GM12892 (cell line): Measurements from ENCODE around the gene TCP11L1.

ENCODE experiments used
- DNase-seq: peaks from one replicate; pipeline ENCODE4 v3.0.0; 2011; ENCODE audit not compliant: insufficient read length
- FAIRE-seq: peaks from 2 replicates; lab custom pipeline; 2011; peaks lifted over from hg19 to GRCh38; lab: Jason Lieb, UNC
- POLR2A ChIP-seq: IDR thresholded peaks from 2 replicates; pipeline ENCODE4 v1.6.1; 2011; ENCODE audit warnings: low read depth, low read length, control low read depth
- POLR2AphosphoS5 ChIP-seq: IDR thresholded peaks from 2 replicates; pipeline ENCODE4 v1.6.1; 2011; ENCODE audit warnings: low read depth, low read length, control low read depth
- TAF1 ChIP-seq: IDR thresholded peaks from 2 replicates; pipeline ENCODE4 v1.6.1; 2011; ENCODE audit warnings: low read depth, mild to moderate bottlenecking, control low read depth, low read length, borderline replicate concordance

Gene TCP11L1

GRCh38 chr11:33063326-33063881, 24.0 kb downstream of the TCP11L1 start:
- FAIRE-seq (no peak), DNase-seq (no peak)
- TF ChIP-seq TAF1: no peak
- no peak for TF ChIP-seq POLR2A
- no peak for TF ChIP-seq POLR2AphosphoS5

- TF ChIP-seq POLR2AphosphoS5 (no peak), TAF1 (no peak), POLR2A (no peak)
- no peak for DNase-seq
- peak; percentile 73 for FAIRE-seq
Observed at GRCh38 chr11:33064033-33064825, 24.9 kb downstream of the TCP11L1 start.

DNA sequence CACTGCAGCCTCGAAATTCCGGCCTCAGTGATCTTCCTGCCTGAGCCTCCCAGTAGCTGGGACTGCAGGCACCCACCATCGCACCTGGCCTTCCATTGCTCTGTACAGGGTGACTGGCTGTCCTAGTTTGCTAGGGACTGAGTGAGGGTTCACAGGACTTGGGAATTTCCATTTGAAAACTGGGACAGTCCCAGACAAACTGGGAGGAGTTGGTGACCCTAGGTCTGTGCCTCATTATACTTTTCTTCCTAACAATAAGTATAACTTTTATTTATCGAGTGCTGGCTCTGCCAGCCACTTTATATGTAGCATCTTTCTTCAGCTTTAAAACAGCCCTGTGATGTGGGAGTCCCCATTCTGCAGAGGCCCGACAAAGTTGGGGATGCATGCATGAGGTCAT, 25.5 kb downstream of the TCP11L1 start:
- TF ChIP-seq POLR2AphosphoS5 (no peak), TAF1 (no peak), POLR2A (no peak)
- DNase-seq (no peak), FAIRE-seq (peak; percentile 69)

- FAIRE-seq (peak; percentile 91), DNase-seq (peak; percentile 36)
- TF ChIP-seq POLR2A (no peak), POLR2AphosphoS5 (no peak), TAF1 (no peak)
Observed at GRCh38 chr11:33065445-33066178, 26.2 kb downstream of the TCP11L1 start.

DNA sequence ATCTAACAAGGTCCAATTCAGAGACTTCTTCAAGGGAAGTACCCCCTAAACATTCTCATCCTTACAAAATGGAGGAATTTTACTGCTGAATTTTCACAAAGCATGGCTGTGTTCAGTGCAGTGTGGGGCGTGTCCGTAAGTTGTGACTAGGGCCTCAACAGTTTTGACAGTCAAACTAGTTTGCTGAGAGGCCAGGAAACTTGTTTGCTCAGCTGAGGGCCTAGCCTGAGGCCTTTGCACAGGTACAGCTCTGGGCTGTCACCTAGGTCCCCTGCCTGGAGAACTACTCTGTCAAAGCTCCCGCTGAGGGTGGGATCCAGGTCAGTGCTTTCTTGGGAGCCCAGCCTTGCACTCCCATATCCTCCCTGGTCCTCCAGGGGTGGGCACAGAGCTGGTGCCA, 27.9 kb downstream of the TCP11L1 start:
- TF ChIP-seq TAF1 (no peak), POLR2A (no peak), POLR2AphosphoS5 (no peak)
- no peak for FAIRE-seq
- DNase-seq: no peak

GRCh38 chr11:33068611-33069340, 29.4 kb downstream of the TCP11L1 start:
- DNase-seq (no peak), FAIRE-seq (no peak)
- TF ChIP-seq POLR2A (no peak), POLR2AphosphoS5 (no peak)

DNA sequence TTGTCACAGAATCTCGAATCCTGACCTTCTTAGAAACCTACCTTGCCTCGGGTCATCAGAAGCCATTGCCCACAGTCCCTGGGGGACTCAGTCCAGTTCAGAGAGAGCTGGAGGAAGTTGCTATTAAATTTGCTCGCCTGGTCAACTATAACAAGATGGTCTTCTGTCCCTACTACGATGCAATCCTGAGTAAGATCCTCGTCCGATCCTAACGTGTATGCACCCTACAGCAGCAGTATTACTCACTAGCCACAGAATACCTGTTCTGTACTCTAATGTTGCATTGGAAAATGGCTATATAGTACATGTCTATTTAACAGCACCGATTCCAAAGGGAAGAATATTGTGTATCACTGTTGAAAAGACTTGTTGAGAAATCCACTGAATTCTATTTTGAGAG, 33.1 kb downstream of the TCP11L1 start:
- TF ChIP-seq TAF1 (no peak), POLR2AphosphoS5 (no peak), POLR2A (no peak)
- DNase-seq: no peak
- FAIRE-seq: no peak

- no peak for FAIRE-seq
- no peak for TF ChIP-seq TAF1
- DNase-seq: no peak
Observed at GRCh38 chr11:33083918-33084317, 44.5 kb downstream of the TCP11L1 start.

DNA sequence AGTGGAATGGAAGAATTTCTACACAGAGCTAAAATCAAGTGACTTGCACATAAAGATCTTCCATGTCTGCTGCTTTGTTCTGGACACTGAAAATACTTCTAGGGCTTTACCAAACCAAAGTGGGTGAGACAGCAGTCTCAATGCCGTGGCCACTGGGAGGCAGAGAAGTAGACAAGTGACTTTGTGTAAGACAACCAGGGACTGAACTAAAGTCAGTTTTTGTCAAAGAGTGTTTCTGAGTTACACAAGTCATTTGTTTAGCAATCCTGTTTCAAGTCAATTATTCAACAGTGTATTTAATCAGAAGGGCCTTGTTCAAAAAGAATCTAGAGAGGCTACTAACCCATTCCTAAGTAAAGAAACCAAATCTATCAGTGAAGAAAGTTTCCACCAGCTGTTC, 46.6 kb downstream of the TCP11L1 start:
- FAIRE-seq: no peak
- no peak for DNase-seq
- TF ChIP-seq POLR2A (no peak), POLR2AphosphoS5 (no peak), TAF1 (no peak)

DNA sequence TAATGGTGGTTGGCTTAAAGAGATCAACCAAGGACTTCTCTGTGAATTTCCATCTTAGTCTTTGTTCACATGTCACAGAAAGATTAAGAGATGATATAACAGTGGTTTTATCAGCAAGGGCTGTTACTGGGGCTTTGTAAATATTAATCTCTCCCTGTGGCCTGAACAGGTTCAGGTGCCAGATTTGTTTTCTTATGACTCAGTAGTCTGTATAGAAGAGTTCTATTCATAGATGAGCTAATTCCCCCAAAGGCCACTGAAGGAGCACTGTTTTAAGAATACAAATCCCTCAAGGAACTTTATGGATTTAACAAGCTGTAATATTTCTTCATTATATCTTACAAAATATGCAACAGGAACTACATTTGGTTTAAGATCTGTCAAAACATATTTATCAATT, 50.4 kb downstream of the TCP11L1 start:
- FAIRE-seq (no peak), DNase-seq (no peak)
- TF ChIP-seq TAF1 (no peak), POLR2AphosphoS5 (no peak), POLR2A (no peak)

DNA sequence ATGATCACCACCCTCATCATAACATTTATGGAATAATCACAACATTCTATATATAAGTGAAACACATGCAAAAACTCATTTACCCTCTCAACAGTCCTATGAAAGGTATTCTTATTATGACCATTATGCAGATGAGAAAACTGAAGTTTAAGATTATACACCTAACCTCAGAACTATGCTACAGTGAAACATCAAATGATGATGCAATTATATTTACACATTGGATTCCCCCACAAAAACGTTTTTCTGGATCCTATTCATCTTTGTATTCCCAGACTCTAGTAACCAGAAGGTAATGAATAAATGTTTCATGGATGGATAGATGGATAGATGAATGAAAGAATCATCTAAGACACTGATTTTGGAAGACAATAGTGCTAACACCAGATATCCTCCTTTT, 54.8 kb downstream of the TCP11L1 start:
- FAIRE-seq: no peak

More for the DNA sequence above, 54.8 kb downstream of the TCP11L1 start:
- no peak for DNase-seq
- TF ChIP-seq POLR2A (no peak), TAF1 (no peak), POLR2AphosphoS5 (no peak)
